ENCODE measurements around the gene GMPR.
"Not testable (repeated sequence)": the region's sequence is repeated elsewhere in the genome, so short reads cannot be mapped to it uniquely, and the experiment has no call there.

Gene GMPR

GRCh38 chr6:16265351-16266341 is 27.3 kb downstream of the GMPR start:
- no peak for DNase-seq (ENCODE audit: extremely low read depth, low read depth)
- H3K4me3 ChIP-seq (replicated peaks; ENCODE audit: low read depth, low read length), result no peak overlapping the region
- no peak for TF ChIP-seq CTCF (IDR thresholded peaks at IDR 0.05; ENCODE audit: low read depth, low read length, missing control alignments)

GRCh38 chr6:16267428-16268263 is 29.3 kb downstream of the GMPR start:
- H3K4me3 ChIP-seq (replicated peaks; ENCODE audit: low read depth, low read length), result no peak overlapping the region
- TF ChIP-seq CTCF (IDR thresholded peaks at IDR 0.05; ENCODE audit: low read depth, low read length, missing control alignments), result no peak
- no peak for DNase-seq (ENCODE audit: extremely low read depth, low read depth)

GRCh38 chr6:16269442-16270070 is 31.2 kb downstream of the GMPR start:
- not testable (repeated sequence) for DNase-seq (ENCODE audit: extremely low read depth, low read depth); H3K4me3 ChIP-seq (replicated peaks; ENCODE audit: low read depth, low read length)

GRCh38 chr6:16270178-16270794 is 31.9 kb downstream of the GMPR start:
- no peak for TF ChIP-seq CTCF (IDR thresholded peaks at IDR 0.05; ENCODE audit: low read depth, low read length, missing control alignments)
- DNase-seq (ENCODE audit: extremely low read depth, low read depth), result no peak
- no peak overlapping the region for H3K4me3 ChIP-seq (replicated peaks; ENCODE audit: low read depth, low read length)

GRCh38 chr6:16271428-16271827 is 33.0 kb downstream of the GMPR start:
- TF ChIP-seq CTCF (IDR thresholded peaks at IDR 0.05; ENCODE audit: low read depth, low read length, missing control alignments), result no peak
- DNase-seq (ENCODE audit: extremely low read depth, low read depth), result no peak

GRCh38 chr6:16272201-16272600 is 33.8 kb downstream of the GMPR start:
- no peak for DNase-seq (ENCODE audit: extremely low read depth, low read depth)
- no peak overlapping the region for H3K4me3 ChIP-seq (replicated peaks; ENCODE audit: low read depth, low read length)
- no peak for TF ChIP-seq CTCF (IDR thresholded peaks at IDR 0.05; ENCODE audit: low read depth, low read length, missing control alignments)

More at GRCh38 chr6:16271428-16271827, 33.0 kb downstream of the GMPR start:
- no peak overlapping the region for H3K4me3 ChIP-seq (replicated peaks; ENCODE audit: low read depth, low read length)
